Fibroblast of peridontal ligament (primary cell): ENCODE data around the gene PIK3R5.
A peak's percentile ranks its signal among the peaks of the same experiment; 100 is the strongest.
"Not testable (repeated sequence)": the region's sequence is repeated elsewhere in the genome, so short reads cannot be mapped to it uniquely, and the experiment has no call there.

ENCODE experiments used
- DNase-seq: peaks from one replicate; pipeline ENCODE4 v3.0.0-alpha.2; 2010; ENCODE audit errors: extremely low read depth

The PIK3R5 gene

DNA sequence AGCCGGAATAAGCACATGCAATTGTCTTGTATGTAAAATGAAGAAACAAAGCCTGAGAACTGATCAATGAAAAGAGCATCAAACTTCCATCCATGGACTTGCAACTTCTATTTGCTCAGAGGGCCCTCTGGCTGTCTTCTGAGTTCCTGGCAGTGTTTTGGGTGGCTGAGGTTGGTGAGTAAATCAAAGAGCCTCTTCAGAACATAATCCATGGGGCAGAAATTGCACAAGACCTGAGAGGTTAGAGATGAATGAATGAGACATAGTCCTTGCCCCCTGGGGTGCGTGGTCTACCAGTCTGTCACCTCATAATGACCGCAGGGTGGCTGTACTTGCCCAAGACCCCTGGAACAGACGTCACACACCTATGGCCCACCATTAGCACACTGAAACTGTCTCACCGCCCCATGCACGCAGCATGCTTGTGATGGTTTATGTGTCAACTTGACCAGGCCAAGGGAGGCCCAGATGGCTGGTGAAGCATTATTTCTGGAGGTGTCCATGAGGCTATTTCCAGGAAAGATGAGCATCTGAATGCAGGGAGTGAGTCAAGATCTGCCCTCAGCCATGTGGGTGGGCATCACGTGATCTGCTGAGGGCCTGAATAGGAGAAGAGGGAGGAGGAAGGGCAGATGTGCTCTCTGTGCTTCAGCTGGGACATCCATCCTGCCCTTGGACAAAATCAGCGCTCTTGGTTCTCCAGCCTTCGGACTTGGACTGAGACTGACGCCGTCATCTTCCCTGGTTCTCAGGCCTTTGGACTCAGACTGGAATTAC, 106.3 kb downstream of the PIK3R5 start:
- peak; percentile 17 for DNase-seq

DNA sequence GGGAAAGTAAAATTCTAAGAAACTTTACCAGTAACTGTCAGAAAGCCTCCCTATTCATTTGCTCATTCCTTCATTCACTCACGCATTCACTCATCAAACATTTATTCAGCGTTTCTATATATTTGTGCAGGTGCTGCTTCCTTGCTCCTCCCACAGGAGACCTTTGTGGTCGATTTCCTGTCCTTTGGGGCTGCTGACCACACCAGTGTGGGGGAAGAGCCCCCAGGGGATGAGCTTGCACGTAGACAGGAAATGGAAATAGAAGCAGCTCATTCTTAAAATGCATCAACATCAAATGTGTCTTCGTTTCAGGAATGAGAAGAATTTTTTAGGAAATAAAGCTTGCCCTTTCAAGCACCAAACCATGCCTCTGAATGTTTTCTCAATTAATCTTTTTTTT, 107.6 kb downstream of the PIK3R5 start:
- peak; percentile 14 for DNase-seq

- no peak for DNase-seq
These were observed 108.5 kb downstream of the PIK3R5 start for GRCh38 chr17:8856869-8857575.

- not testable (repeated sequence) for DNase-seq
These were observed 109.3 kb downstream of the PIK3R5 start for GRCh38 chr17:8856205-8856603.

DNA sequence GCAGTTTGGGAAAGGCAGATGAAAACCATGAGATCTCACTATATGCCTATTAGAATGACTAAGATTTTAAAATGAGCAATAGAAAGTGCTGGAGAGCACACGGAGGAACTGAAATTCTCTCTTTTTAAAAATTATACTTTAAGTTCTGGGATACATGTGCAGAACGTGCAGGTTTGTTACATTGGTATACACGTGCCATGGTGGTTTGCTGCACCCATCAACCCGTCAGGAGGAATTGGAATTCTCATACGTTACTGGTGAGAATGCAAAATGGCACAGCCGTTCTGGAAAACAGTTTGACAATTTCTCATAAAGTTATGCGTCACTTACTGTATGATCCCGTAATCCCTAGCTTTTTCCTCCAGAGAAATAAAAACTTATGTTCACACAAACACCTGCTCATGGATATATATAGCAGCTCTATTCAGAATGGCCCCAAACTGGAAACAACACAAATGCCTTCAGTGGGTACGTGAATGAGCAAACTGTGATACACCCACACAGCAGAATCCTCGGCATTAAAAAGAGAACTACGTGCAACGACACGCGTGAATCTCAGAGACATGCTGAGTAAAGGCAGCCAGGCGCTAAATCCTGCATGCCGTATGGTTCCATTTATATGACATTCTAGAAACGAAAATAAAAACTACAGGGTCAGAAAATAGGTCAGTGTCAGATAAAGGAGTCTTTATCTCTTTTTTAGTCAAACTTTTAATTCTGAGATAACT, 109.9 kb downstream of the PIK3R5 start:
- no peak for DNase-seq

DNA sequence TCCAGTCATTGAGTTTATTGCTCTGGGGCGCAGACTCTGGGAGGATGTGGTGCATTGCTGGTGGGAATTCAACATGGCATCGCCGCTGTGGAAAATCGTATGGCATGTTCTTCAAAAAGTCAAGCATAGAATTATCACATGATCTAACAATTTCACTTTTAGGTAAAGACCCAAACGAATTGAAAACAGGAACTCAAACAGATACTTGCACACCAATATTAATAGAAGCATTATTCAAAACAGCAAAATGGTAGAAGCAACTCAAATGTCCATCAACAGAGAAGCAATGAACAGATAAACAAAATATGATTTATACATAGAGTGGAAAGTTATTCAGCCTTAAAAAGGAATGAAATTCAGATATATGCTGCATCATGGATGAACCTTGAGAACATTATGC, 113.9 kb downstream of the PIK3R5 start:
- DNase-seq: no peak

GRCh38 chr17:8849311-8850041, 116.0 kb downstream of the PIK3R5 start:
- no peak for DNase-seq

GRCh38 chr17:8847891-8848290, 117.6 kb downstream of the PIK3R5 start:
- no peak for DNase-seq

- DNase-seq: no peak
These were observed 118.7 kb downstream of the PIK3R5 start for GRCh38 chr17:8846768-8847211.

GRCh38 chr17:8844229-8845218, 121.0 kb downstream of the PIK3R5 start:
- no peak for DNase-seq

- no peak for DNase-seq
These were observed 122.2 kb downstream of the PIK3R5 start for GRCh38 chr17:8843344-8843743.

GRCh38 chr17:8841844-8842243, 123.7 kb downstream of the PIK3R5 start:
- DNase-seq: no peak

- DNase-seq: no peak
These were observed 126.0 kb downstream of the PIK3R5 start for GRCh38 chr17:8839410-8839935.

DNA sequence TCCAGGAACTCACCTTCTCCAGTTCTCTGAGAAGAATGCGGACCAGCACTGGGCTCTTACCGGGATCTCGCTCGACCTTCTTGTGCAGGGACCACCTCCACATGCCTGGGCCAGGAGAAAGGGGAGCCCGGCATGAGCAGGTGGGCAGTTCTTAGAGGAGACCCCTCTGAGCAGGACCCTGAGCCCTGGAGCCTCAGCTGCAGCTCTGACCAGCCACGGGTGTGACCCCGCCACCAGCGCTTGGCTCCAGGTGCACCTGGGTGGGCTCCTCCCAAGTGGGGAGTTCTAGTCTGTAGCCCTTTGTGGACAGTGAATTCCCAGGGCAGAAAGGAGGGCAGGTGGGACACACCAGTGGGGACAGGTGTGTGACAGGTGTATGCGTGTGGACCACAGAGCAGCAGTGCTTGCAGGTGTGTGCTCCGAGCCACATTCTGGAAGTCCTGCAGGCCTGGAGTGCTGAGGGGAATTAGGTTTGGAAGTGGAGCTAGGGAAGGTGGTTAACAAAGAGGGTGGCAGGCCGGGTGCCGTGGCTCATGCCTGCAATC, 126.9 kb downstream of the PIK3R5 start:
- DNase-seq: no peak

- no peak for DNase-seq
These were observed 127.9 kb downstream of the PIK3R5 start for GRCh38 chr17:8837563-8838075.

- DNase-seq: no peak
These were observed 128.5 kb downstream of the PIK3R5 start for GRCh38 chr17:8836821-8837562.

DNA sequence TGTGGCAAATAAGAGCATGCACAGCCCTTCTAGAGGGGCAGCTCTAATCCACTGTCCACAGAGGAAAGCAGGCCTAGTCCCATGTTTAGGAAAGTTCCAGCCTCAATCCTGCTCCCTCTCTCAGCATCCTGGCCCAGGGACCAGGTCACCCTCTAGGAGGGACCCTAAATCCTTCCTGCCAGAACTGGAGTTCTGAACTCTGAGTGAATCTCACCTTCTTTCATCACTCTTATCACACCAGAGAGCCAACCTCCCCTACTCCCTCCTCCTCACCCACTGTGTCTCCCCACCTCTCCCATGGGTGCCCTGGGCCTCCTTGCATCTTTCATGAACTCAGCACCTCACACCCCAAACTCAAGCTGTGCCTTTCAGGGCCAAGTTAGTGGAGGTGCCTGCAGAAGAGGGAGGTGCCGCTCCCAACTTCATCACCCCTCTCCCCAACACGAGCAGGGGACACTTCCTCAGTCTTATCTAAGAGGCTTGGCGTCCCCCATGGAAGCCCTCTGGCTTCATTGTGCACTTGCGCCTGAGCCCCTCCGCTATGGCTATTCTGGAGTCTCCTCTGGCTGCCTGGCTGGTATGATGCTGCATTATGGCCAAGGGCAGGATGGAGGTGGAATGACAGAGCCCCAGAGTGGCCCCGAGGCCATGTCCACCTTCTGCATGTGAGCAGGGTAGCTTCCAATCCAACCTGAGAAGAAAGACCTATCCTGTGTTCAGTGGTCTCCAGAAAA, 129.7 kb downstream of the PIK3R5 start:
- DNase-seq: no peak

- no peak for DNase-seq
These were observed 130.4 kb downstream of the PIK3R5 start for GRCh38 chr17:8835106-8835505.
